ENCODE measurements around the gene TENM3.

TENM3 gene

DNA sequence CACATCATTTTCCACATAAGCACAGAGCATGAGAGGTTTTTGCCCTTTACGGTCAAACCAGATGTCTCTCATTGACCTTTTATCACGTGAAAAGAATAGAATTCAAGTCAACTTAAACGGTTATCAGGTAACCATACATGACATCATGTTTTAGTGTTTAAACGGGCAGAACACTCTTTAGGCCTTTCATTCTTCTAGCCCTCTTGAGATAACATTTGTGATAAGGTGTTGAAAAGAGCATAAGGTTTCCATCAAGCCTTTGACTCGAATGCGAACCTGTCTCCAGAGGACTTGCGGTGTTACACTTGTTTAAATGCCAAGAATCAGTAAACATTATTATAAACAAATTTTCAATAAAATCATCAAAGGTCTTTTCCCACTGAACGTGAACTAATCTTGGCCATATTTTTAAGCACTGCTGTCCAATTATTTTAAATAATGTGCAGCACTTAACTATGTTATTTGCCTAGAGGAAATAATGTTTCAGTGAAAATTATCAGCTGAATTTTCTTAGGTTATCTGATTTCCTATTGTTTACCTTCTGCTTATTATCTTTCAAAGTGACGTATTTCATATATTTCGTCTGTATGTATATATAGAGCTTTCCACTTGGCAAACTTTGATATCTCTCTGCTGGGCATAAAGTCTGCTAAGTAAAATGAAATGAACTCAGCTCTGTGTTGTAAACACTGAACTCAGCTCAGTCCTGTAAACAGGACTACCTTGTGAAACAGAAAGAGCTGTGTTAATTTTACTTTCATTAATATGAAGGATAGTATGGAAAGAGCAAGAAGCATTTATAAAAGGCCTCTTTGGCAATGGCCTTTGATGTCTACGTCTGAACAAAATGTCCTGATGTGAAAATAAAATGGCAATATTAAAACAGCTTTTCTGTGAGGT lies 33.3 kb downstream of the TENM3 start:
- TF ChIP-seq, protein P1, sequence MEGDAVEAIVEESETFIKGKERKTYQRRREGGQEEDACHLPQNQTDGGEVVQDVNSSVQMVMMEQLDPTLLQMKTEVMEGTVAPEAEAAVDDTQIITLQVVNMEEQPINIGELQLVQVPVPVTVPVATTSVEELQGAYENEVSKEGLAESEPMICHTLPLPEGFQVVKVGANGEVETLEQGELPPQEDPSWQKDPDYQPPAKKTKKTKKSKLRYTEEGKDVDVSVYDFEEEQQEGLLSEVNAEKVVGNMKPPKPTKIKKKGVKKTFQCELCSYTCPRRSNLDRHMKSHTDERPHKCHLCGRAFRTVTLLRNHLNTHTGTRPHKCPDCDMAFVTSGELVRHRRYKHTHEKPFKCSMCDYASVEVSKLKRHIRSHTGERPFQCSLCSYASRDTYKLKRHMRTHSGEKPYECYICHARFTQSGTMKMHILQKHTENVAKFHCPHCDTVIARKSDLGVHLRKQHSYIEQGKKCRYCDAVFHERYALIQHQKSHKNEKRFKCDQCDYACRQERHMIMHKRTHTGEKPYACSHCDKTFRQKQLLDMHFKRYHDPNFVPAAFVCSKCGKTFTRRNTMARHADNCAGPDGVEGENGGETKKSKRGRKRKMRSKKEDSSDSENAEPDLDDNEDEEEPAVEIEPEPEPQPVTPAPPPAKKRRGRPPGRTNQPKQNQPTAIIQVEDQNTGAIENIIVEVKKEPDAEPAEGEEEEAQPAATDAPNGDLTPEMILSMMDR (conservative IDR thresholded peaks at IDR 0.05; ENCODE audit: low read depth), result no peak
- H3K27ac ChIP-seq, result no peak overlapping the region
- no peak for DNase-seq (ENCODE audit: low spot score)
- ChIA-PET POLR2A (ENCODE audit: low non-redundant PET) (no interaction called here), CTCF (interaction anchor here (0.6 to 0.7 kb wide), 2 partner anchors 319 to 509 kb away, joined by 3 to 7 read pairs; no protein-coding TSS in a partner anchor)

DNA sequence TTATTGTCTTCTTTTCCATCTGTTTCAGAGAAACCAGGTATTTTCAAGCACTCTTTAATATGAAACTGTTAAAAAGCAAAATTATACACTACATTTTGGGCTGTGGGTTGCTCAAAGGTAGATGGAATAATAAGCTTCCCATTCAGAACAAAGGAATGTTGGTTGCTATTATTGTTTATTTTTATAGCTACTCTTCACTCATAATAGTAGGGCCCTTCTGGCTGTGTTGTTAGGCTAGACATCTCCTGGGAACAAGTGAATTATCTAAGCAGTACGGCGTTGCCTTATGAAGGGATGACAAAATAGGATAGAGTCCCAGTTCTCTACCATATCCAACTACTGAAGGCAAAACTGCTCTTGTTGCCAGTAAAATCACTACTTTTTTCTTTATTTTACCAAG lies 34.2 kb downstream of the TENM3 start:
- POLR2A ChIA-PET (ENCODE audit: low non-redundant PET), result no interaction called here
- no peak for DNase-seq (ENCODE audit: low spot score)
- no peak overlapping the region for H3K27ac ChIP-seq
- CTCF ChIA-PET, result no interaction called here
- TF ChIP-seq, protein P1 (conservative IDR thresholded peaks at IDR 0.05; ENCODE audit: low read depth), result no peak

DNA sequence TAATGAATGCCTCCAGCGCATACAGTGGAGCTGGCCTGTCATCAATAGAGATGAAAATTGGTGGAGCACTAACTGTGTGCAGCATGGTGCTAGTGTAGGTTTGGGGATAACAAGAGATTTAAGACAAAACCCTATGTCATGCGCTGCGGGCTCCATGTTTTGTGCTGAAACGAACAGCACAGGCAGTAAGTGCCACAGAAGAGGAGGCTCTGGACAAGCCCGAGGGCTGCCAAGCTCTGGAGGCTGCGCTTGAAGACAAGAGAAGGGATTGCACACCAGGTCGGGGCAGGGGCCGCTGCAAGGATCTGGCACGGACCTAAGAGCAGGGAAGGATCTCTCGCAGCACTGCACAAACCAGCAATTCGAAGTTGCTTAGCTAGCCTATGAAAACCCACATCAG lies 35.5 kb downstream of the TENM3 start:
- CTCF ChIA-PET, result interaction anchor here (1.0 kb wide), 2 partner anchors 24 to 984 kb away, joined by 3 to 4 read pairs; no protein-coding TSS in a partner anchor
- TF ChIP-seq, protein P1 (conservative IDR thresholded peaks at IDR 0.05; ENCODE audit: low read depth), result no peak
- H3K27ac ChIP-seq, result no peak overlapping the region
- POLR2A ChIA-PET (ENCODE audit: low non-redundant PET), result no interaction called here
- DNase-seq (ENCODE audit: low spot score), result no peak

DNA sequence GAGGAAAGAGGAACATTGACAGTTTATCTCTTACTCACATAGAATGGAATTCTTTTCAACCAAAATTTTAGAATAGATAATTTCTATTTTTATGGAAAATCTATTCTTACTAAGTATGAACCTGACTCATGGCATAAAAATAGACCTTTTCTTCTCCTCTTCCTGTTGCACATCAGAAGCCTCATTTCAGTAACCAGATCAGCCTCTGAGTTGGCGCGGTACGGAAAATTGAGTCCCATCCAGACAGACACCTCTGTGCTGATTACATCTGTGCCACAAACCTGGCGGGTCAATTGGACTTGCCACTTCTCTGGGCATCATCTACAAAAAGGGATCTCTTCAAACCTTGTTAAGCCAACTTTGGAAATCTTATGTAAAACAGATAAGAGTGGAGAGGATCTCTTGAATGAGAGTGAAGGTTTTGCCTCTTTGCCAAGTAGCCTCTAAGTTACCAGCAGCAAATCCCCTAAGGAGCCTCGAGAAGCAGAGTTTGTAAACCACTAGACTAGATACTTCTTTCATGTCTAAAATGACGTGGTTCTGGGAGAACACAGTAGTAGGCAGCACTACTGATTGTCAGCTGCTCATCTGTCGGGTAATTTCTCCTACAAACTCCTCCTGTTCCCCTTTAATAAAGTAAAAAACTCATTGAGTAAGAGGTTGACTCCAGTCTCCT lies 37.4 kb downstream of the TENM3 start:
- TF ChIP-seq, protein P1 (conservative IDR thresholded peaks at IDR 0.05; ENCODE audit: low read depth), result no peak
- ChIA-PET POLR2A (ENCODE audit: low non-redundant PET) (no interaction called here), CTCF (no interaction called here)
- H3K27ac ChIP-seq, result no peak overlapping the region
- DNase-seq (ENCODE audit: low spot score), result no peak

DNA sequence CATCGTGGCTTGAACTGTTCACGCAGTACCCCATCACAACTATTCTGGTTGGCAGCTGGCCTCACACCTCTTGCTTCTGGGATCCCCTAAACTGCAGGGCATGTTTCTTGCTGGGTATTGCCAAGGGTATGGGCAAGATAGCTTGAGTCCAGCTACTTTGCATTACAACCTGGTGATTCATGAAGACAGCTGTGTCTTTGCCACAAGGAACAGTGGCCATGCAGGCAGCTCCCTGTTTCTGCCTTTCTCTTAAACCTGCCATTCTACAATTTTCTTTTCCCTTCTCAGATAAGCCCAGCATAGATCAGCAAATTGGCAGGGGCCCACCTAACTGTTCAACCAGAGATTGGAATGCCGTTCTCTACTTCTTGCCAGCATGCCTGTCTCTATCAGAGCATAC lies 42.8 kb downstream of the TENM3 start:
- ChIA-PET CTCF (no interaction called here), POLR2A (ENCODE audit: low non-redundant PET) (no interaction called here)
- no peak for DNase-seq (ENCODE audit: low spot score)
- H3K27ac ChIP-seq, result no peak overlapping the region
- TF ChIP-seq, protein P1 (conservative IDR thresholded peaks at IDR 0.05; ENCODE audit: low read depth), result no peak

- no peak for DNase-seq (ENCODE audit: low spot score)
- TF ChIP-seq, protein P1 (conservative IDR thresholded peaks at IDR 0.05; ENCODE audit: low read depth), result no peak
- CTCF ChIA-PET, result no interaction called here
- POLR2A ChIA-PET (ENCODE audit: low non-redundant PET), result no interaction called here
- H3K27ac ChIP-seq, result no peak overlapping the region
These were observed 43.7 kb downstream of the TENM3 start for GRCh38 chr4:182286931-182287330.

All from RWPE1 (cell line).